Endothelial cell (in vitro differentiated cells): Measurements from ENCODE around the gene BMS1. TPM values are rescaled to one million over a fixed set of nuclear protein-coding genes. Genes with fewer than 3 reads are reported as not detected.
A peak's percentile ranks its signal among the peaks of the same experiment; 100 is the strongest.

ENCODE experiments used
- DNase-seq: peaks from one replicate; pipeline ENCODE4 v3.0.0; 2021; ENCODE audit warnings: low spot score
- H3K27ac Mint-ChIP-seq: one replicate; pipeline ENCODE4 v1.8.0; 2021; ENCODE audit warnings: mixed read lengths, inconsistent platforms; ENCODE audit not compliant: unreplicated experiment
- H3K27me3 Mint-ChIP-seq: one replicate; pipeline ENCODE4 v1.8.0; 2021; ENCODE audit warnings: mild to moderate bottlenecking, moderate library complexity, mixed read lengths, inconsistent platforms; ENCODE audit not compliant: unreplicated experiment
- H3K36me3 Mint-ChIP-seq: one replicate; pipeline ENCODE4 v1.8.0; 2021; ENCODE audit warnings: mild to moderate bottlenecking, low read depth, mixed read lengths, inconsistent platforms; ENCODE audit not compliant: unreplicated experiment
- H3K4me1 Mint-ChIP-seq: one replicate; pipeline ENCODE4 v1.8.0; 2021; ENCODE audit warnings: mild to moderate bottlenecking, mixed read lengths, inconsistent platforms; ENCODE audit not compliant: unreplicated experiment
- H3K4me3 Mint-ChIP-seq: one replicate; pipeline ENCODE4 v1.8.0; 2021; ENCODE audit warnings: mild to moderate bottlenecking, mixed read lengths, inconsistent platforms; ENCODE audit not compliant: unreplicated experiment
- H3K9me3 Mint-ChIP-seq: one replicate; pipeline ENCODE4 v1.8.0; 2021; ENCODE audit warnings: mixed read lengths, inconsistent platforms; ENCODE audit not compliant: unreplicated experiment
- total RNA-seq: library from RNA; stranded (reverse); fragmentation: NEBNext Ultra II Directional; extraction: Animal tissue kit (Norgen Biotek cat#: 25700); gene quantifications from one replicate; pipeline ENCODE4 v1.2.1, GENCODE V29; 2021; ENCODE audit not compliant: unreplicated experiment
- TF ChIP-seq, protein P1 (sequence below): fragments of 200-600 bp; sonication (generic); IDR thresholded peaks from one replicate; pipeline ENCODE4 v1.5.0; 2021; ENCODE audit warnings: antibody characterized with exemption; ENCODE audit not compliant: unreplicated experiment

Gene BMS1
- total RNA-seq, 1 donor from 2014 or later = 22.4 TPM

DNA sequence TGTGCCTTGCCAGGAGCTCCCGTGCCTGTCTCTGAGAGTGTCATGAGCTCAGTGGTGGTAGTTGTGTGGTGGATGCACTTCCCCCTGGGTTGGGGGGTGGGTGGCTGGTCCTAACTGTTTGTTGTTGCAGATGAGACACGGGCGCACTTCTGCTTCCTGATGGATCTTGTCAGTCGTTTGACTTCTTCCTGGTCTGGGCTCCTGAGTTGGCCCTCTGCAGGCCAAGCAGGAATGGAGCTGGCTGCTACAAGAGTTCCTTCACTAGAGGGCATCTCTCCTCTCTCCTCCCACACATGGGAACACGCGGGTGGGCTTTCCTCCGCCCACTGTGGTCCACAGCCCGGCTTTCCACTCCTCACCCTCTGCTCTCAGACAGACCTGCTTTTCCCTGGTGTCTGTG lies 82.0 kb downstream of the BMS1 start:
- DNase-seq = peak; percentile 40
- peaks cover 9% of the 10 kb centered on the region for H3K4me1 Mint-ChIP-seq
- H3K9me3 Mint-ChIP-seq = no peaks in the 10 kb centered on the region
- H3K27me3 Mint-ChIP-seq = peaks cover 17% of the 10 kb centered on the region
- peaks cover 6% of the 10 kb centered on the region for H3K36me3 Mint-ChIP-seq
- H3K27ac Mint-ChIP-seq = no peak overlapping the region
- no peak overlapping the region for H3K4me3 Mint-ChIP-seq
- TF ChIP-seq, protein P1, sequence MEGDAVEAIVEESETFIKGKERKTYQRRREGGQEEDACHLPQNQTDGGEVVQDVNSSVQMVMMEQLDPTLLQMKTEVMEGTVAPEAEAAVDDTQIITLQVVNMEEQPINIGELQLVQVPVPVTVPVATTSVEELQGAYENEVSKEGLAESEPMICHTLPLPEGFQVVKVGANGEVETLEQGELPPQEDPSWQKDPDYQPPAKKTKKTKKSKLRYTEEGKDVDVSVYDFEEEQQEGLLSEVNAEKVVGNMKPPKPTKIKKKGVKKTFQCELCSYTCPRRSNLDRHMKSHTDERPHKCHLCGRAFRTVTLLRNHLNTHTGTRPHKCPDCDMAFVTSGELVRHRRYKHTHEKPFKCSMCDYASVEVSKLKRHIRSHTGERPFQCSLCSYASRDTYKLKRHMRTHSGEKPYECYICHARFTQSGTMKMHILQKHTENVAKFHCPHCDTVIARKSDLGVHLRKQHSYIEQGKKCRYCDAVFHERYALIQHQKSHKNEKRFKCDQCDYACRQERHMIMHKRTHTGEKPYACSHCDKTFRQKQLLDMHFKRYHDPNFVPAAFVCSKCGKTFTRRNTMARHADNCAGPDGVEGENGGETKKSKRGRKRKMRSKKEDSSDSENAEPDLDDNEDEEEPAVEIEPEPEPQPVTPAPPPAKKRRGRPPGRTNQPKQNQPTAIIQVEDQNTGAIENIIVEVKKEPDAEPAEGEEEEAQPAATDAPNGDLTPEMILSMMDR = no peak

DNA sequence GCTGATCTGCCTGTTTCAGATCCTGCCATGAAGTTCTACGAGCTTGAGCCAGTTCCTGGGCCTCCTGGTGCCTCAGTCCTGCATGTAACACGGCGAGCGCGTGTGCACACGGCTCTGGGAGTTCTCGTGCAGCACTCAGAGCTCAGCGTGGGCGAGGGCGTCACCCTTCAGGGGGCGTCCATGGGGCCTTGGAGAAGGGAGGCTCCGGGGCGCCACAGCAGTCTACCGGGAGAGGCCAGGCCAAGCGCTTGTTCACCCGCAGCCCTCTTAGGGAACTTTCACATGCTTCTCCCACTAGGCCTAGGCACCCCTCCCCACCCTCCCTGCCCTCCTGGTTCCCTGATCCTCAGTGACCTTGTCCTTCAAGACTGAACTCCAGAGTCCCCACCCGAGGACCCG lies 83.1 kb downstream of the BMS1 start:
- no peaks in the 10 kb centered on the region for H3K9me3 Mint-ChIP-seq
- peaks cover 6% of the 10 kb centered on the region for H3K36me3 Mint-ChIP-seq
- TF ChIP-seq, protein P1 = no peak
- peaks cover 9% of the 10 kb centered on the region for H3K4me1 Mint-ChIP-seq
- no peak for DNase-seq
- H3K4me3 Mint-ChIP-seq = no peak overlapping the region
- peaks cover 20% of the 10 kb centered on the region for H3K27me3 Mint-ChIP-seq
- H3K27ac Mint-ChIP-seq = no peak overlapping the region

DNA sequence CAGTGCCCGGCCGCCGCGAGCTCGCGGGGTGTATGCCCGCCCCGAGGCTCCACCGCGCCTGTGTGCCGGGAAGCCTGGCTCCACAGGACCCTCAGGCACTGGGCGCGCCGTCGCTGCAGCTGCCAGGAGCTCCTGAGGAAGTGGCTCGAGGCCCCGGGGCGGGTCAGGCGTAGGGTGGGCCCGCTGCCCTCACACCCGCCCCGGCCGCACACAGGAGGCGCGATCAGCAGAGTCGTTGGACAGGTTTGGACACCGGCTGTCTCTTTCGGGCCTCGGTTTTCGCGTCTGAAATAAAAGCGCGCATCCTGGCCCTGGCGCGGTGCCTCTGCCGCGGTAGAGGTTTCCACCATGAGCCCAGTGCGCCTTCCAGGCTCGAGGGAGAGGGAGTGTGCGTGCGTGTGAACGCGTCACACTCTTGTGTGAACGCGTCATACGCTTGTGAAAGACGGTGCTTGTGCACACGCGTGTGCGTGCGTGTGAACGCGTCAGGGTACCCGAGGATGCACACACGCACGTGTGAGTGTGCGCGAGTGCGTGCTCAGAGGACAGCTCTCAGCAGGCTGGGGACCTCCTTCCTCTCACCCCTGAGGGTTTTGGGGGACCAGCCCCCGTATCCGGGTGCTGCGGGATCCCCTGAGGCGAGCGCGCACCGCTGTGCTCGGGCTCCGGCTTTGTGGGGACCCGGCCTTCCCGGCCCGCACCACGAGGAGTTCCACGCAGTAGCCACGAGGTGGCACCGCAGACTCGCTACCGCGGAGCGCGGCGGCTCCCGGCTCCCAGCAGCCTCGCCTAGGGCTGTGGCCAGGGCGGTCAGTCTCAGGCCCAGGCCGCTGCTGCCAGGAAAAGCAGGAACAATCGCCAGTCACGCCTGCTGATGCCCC lies 83.8 kb downstream of the BMS1 start:
- H3K4me1 Mint-ChIP-seq = peaks cover 9% of the 10 kb centered on the region
- H3K9me3 Mint-ChIP-seq = no peaks in the 10 kb centered on the region
- H3K27me3 Mint-ChIP-seq = peaks cover 20% of the 10 kb centered on the region
- TF ChIP-seq, protein P1 = peak; percentile 59
- H3K36me3 Mint-ChIP-seq = peaks cover 6% of the 10 kb centered on the region
- H3K27ac Mint-ChIP-seq = no peak overlapping the region
- H3K4me3 Mint-ChIP-seq = no peak overlapping the region
- DNase-seq = peak; percentile 89

DNA sequence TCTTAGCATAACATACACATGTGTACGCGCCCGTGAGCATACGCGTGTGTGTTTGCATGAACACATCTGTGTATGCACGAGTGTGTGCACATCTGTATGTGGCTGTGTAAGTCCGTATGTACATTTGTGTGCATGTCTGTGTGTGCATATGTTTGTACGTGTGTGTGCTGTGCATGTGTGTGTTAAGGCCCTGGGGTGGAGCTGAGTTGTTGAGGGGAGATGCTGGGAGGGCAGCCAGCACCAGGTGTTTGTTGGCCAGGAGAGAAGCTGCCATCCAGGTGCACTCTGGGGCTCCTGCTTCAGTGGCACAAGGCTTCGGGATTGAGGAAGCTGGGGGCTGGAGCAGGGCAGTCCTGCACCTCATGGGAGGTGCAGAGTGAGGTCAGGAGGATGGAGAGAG lies 85.0 kb downstream of the BMS1 start:
- H3K4me1 Mint-ChIP-seq = peaks cover 9% of the 10 kb centered on the region
- H3K36me3 Mint-ChIP-seq = peaks cover 6% of the 10 kb centered on the region
- H3K9me3 Mint-ChIP-seq = no peaks in the 10 kb centered on the region
- H3K27me3 Mint-ChIP-seq = peaks cover 20% of the 10 kb centered on the region
- TF ChIP-seq, protein P1 = no peak
- DNase-seq = no peak
- H3K27ac Mint-ChIP-seq = no peak overlapping the region
- no peak overlapping the region for H3K4me3 Mint-ChIP-seq

DNA sequence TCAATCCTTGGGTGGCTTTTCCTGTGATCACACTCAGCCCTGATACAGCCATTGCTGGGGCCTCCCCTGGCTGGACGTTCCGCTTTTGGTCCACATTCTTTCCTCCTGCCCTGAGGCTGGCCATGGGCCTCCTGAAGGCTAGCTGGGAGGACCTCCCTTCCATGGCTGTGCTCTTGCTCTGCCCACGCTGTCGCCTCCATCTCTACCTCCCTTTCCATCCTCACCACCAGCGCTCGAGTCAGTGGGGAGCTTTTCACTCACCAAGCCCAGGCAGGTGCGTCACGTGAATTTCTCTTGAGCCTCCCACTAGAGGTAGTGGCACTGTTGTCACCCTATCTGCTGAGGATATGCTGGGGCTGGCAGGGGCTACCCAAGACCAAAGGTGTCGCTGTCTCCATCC lies 85.9 kb downstream of the BMS1 start:
- no peak for DNase-seq
- peaks cover 20% of the 10 kb centered on the region for H3K27me3 Mint-ChIP-seq
- no peak overlapping the region for H3K27ac Mint-ChIP-seq
- no peaks in the 10 kb centered on the region for H3K9me3 Mint-ChIP-seq
- H3K36me3 Mint-ChIP-seq = peaks cover 6% of the 10 kb centered on the region
- H3K4me1 Mint-ChIP-seq = peaks cover 9% of the 10 kb centered on the region
- TF ChIP-seq, protein P1 = no peak
- H3K4me3 Mint-ChIP-seq = no peak overlapping the region
